Measurements from ENCODE around the gene PCCA.

The PCCA gene

GRCh38 chr13:100511466-100511865, 422.6 kb downstream of the PCCA start:
- no peak for TF ChIP-seq GATA2 (IDR thresholded peaks at IDR 0.05; ENCODE audit: low read depth, low read length)
- TF ChIP-seq GATA3 (IDR thresholded peaks at IDR 0.05; ENCODE audit: low read depth, low read length), result no peak

DNA sequence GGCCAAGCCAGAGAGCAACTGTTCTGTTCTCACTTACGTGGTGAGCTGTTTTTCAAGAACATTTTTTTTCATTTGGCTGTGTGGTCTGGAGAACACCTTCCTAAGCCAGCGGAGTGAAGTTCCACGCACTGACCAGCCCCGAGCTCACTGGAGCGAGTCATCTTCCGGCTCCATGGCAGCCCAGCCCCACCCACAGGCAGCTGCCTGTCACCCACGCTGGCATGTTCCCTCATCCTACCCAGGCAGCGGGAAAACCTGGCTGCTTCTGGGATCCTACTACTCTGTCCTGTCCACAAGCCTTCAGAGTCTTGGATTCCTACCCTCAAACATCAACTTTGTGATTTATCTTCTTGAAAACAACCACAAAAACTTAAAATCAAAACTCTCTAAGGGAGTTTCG, 423.5 kb downstream of the PCCA start:
- TF ChIP-seq GATA3 (IDR thresholded peaks at IDR 0.05; ENCODE audit: low read depth, low read length) (no peak), GATA2 (IDR thresholded peaks at IDR 0.05; ENCODE audit: low read depth, low read length) (no peak)

DNA sequence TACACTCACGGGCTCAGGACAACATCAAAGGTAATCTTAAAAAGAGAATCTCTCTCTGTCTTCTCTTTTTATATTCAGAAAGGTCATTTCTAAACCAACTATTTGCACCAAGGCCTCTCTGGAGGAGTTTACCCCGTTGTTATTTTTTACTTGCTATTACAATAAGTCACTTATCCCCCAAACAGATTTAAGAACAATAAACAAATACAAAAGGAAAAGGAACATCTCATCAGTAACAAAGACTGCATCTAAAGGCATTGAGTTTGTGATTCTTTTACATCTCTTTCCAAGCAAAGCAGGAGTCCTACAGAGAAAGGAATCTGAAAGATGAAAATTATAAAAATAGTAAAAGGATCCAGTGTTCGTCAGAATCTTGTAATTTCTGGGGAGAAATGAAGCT, 424.3 kb downstream of the PCCA start:
- TF ChIP-seq GATA3 (IDR thresholded peaks at IDR 0.05; ENCODE audit: low read depth, low read length), result no peak
- TF ChIP-seq GATA2 (IDR thresholded peaks at IDR 0.05; ENCODE audit: low read depth, low read length), result no peak

- TF ChIP-seq GATA3 (IDR thresholded peaks at IDR 0.05; ENCODE audit: low read depth, low read length), result no peak
- no peak for TF ChIP-seq GATA2 (IDR thresholded peaks at IDR 0.05; ENCODE audit: low read depth, low read length)
These were observed 425.2 kb downstream of the PCCA start for GRCh38 chr13:100513987-100514670.

- TF ChIP-seq GATA3 (IDR thresholded peaks at IDR 0.05; ENCODE audit: low read depth, low read length) (no peak), GATA2 (IDR thresholded peaks at IDR 0.05; ENCODE audit: low read depth, low read length) (no peak)
These were observed 426.0 kb downstream of the PCCA start for GRCh38 chr13:100514788-100515409.

DNA sequence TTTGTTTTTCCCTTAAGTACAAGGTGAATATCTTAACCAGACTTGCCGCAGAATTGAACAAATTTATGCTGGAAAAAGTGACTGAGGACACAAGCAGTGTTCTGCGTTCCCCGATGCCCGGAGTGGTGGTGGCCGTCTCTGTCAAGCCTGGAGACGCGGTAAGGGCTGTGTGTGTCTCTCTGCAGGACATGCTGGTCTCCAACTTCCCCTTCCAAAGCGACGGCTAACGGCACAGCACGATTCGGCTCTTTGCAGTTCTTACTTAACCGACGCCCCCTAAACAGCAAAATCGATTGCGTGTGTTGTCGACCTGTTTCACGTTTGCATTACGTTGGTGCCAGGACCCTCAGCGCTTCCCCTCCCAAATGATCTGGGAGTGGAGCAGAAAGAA, 426.5 kb downstream of the PCCA start:
- TF ChIP-seq GATA2 (IDR thresholded peaks at IDR 0.05; ENCODE audit: low read depth, low read length) (no peak), GATA3 (IDR thresholded peaks at IDR 0.05; ENCODE audit: low read depth, low read length) (no peak)

DNA sequence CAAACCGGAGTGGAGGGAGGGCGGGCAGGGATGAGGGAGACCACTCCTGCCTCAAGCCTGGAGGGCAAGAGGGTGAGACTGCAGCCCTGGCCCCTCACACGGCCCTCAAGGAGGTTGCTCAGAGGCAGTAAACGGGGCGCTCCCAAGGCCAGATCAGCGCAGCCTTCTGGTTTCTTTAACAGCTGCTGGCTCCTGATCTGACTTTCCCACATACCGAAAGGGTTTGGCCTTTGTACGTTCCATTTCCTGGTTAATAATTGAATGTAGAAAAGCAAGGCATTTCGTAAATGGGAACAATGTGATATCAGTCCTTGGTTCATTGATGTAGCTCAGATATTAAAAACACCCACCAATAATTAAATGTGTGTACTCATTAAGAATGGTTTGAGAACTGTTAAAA, 428.2 kb downstream of the PCCA start:
- TF ChIP-seq GATA2 (IDR thresholded peaks at IDR 0.05; ENCODE audit: low read depth, low read length) (no peak), GATA3 (IDR thresholded peaks at IDR 0.05; ENCODE audit: low read depth, low read length) (no peak)

DNA sequence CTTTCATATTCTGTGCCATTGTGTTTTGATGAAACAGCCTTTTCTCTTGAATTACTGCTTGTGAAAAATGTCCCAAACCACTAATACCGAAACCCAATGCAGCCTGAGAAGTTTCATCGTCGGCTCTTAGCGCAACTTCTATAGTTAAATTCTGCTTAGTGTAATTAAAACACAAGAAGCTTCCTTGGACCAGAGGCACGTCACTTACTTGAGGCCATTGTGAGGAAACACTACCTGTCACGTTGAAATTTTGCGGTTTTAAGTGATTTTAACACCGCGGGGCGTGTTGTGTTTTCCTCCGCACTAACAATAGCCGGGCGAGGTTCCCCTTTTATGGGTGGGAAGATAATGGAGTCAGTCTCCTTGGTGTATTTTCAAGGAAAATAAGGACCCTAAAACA, 428.8 kb downstream of the PCCA start:
- TF ChIP-seq GATA2 (IDR thresholded peaks at IDR 0.05; ENCODE audit: low read depth, low read length) (no peak), GATA3 (IDR thresholded peaks at IDR 0.05; ENCODE audit: low read depth, low read length) (no peak)

DNA sequence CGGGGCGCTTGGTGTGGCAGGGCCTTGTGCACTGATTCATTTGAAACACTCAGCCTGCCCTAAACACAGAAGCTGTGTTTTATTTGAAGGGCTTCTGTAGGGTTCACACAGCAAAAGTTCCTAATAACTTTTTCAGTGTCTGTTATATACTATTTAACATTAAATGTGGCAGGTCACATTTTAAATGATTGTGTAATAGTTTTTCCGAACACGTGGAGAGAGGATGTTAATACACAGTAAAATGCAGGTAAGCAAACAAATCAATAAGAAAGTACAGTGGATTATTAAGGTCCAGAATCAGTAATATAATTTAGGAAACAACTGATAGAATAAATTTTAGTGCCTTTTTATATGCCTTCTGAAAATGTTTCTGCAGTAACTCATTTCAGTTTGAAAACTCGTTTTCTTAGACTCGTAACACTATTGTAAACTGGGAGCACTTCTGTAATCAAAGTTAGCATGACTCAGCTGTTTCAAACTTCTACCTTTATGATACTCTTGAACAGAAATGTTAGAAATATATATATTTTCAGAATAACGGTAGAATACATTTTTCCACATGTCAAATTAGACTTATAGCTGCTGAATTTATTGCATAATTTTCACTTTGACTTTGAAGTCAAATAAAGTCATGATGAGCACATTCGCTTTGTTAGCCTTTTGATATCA, 429.6 kb downstream of the PCCA start:
- no peak for TF ChIP-seq GATA3 (IDR thresholded peaks at IDR 0.05; ENCODE audit: low read depth, low read length)
- no peak for TF ChIP-seq GATA2 (IDR thresholded peaks at IDR 0.05; ENCODE audit: low read depth, low read length)

- TF ChIP-seq GATA3 (IDR thresholded peaks at IDR 0.05; ENCODE audit: low read depth, low read length) (no peak), GATA2 (IDR thresholded peaks at IDR 0.05; ENCODE audit: low read depth, low read length) (no peak)
These were observed 430.7 kb downstream of the PCCA start for GRCh38 chr13:100519626-100520025.

DNA sequence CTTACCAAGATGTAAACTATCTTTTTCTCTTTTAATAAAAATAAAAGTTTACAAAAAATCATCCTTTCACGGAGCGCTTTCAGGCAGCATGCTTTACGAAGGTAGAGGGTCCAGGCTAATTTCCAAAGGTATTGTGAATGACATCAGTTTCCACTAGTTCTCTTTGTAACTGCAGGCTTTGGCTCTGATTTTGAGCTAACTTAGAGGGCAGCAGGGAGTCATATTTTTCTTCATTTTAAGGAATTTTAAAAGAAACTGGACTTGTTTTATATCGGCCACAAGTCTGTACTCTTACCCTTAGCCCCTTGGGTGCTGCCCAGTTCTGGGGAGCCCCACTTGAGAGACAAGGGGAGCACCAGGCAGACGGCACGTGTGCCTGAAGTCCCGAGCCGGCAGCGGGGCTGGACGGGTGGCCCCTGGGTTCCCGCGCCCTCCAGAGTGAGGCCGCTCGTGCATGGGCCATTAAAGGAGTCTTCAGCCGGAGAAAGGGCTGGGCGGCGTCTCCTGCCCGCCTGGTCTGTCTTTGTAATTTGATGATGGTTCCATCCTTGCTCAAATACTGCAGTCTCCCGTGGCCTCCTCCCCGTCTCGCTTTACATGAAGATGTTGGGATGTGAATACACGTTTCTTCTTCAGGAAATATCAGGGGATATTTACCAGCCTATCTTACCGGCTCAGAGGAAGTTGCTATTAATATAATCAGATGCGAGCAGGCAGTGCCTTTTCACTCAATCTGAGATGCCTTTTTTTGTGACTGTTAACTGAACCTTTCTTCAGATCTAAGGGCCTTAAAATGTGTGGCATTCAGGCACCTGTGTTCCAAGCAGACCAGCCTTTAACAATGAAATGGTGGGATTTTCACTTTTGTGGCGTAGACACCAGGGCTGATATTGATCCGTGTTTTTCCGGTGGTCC, 432.3 kb downstream of the PCCA start:
- TF ChIP-seq GATA2 (IDR thresholded peaks at IDR 0.05; ENCODE audit: low read depth, low read length), result no peak
- no peak for TF ChIP-seq GATA3 (IDR thresholded peaks at IDR 0.05; ENCODE audit: low read depth, low read length)

DNA sequence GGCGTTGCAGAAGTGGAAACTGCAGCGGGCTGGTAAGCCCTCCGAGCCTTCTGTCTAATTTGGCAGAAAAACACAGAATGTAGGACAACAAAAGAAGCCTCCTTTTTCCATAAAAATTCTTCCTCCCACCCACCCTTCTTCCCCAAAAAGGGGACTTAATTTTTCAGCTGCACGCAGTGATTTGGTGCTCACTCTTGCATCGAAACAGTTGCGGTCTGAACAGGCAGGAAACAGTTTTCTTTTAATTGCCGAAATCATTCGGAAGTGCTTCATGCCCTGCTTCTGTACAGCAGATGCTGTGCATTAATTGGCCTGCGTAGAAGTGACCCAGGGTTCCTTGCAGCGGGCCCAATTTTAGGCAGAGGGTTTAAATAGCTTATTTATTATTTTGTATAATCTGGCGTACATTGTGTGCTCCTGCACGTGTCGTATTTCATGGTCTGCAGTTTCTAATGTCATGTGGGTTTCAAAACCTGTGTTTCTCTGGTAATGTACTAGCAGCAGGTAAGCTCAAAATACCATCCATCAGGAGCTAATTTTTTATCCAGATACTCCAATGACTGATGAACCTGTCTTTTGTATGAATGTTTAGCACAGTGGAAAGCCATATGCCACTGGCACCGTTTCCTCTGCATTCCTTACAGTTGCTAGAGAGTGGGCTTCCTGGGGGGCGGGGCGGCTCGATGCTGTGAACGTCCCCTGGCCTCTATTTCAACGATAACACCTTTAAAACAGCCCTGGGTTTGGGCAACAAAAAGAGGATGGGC, 433.1 kb downstream of the PCCA start:
- TF ChIP-seq GATA3 (IDR thresholded peaks at IDR 0.05; ENCODE audit: low read depth, low read length) (no peak), GATA2 (IDR thresholded peaks at IDR 0.05; ENCODE audit: low read depth, low read length) (no peak)

DNA sequence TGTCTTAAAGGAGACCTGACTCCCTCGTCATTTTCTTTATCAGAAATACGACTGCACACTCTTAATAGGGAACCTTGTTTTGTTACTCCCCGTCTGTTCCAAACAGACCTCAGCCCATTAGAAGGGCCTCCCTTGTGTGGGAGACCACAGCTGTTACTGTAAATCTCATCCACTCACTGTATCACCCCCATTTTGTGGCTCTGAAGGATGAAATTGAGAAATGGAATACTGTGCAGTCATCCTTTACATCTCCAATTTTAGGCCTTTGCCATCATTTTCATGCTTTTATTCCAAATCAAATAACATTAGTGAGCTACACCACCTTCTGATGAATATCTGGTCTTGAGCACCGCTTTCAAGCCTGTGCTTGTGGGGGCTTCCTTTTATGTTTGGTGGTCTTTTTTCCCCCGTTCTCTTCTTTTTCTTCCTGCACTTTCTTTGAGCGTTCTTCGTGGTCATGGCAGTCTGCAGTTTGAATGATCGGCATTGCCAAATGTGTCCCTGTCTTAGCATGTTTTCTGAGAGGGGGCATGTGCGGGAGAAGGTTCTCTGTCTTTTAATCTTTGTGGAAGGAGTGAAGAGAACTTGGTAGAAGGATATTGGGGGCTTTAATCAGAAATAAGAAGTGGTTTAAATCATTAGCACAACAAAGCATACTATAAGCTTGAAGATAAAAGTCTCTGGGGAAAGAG, 433.9 kb downstream of the PCCA start:
- TF ChIP-seq GATA2 (IDR thresholded peaks at IDR 0.05; ENCODE audit: low read depth, low read length) (no peak), GATA3 (IDR thresholded peaks at IDR 0.05; ENCODE audit: low read depth, low read length) (no peak)

All from SH-SY5Y (cell line).